Lower leg skin (tissue), 3 donors: ENCODE results near the gene CLEC4F.

Source experiments
- POLR2A ChIP-seq, 2 donors: fragments of 450-650 bp; IDR thresholded peaks; one replicate each; pipeline ENCODE4 v1.6.1; 2016 to 2017; ENCODE audit warnings: antibody characterized with exemption in 2 of 2, mild to moderate bottlenecking in 1 of 2, moderate library complexity in 1 of 2
- TF ChIP-seq, protein P1 (sequence below), 3 donors: fragments of 450-650 bp; IDR thresholded peaks; one replicate each; pipeline ENCODE4 v1.5.1; 2016; ENCODE audit warnings: antibody characterized with exemption in 3 of 3, mild to moderate bottlenecking in 3 of 3, moderate library complexity in 2 of 3

DNA sequence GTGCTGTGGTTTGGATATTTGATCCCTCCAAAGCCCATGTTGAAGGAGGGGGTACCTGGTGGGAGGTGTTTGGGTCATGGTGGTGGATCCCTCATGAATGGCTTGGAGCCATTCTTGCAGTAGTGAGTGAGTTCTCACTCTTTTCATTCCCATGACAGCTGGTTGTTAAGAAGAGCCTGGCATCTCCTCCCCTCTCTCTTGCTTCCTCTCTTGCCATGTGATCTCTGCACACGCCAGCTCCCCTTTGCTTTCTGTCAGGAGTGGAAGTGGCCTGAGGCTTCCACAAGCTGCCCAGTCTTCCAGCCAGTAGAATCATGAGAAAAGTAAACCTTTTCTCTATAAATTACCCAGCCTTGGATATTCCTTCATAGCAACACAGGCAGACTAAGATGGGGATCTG lies 61.0 kb downstream of the CLEC4F start:
- TF ChIP-seq POLR2A (IDR thresholded peaks at IDR 0.05), result no peak
- TF ChIP-seq, protein P1, sequence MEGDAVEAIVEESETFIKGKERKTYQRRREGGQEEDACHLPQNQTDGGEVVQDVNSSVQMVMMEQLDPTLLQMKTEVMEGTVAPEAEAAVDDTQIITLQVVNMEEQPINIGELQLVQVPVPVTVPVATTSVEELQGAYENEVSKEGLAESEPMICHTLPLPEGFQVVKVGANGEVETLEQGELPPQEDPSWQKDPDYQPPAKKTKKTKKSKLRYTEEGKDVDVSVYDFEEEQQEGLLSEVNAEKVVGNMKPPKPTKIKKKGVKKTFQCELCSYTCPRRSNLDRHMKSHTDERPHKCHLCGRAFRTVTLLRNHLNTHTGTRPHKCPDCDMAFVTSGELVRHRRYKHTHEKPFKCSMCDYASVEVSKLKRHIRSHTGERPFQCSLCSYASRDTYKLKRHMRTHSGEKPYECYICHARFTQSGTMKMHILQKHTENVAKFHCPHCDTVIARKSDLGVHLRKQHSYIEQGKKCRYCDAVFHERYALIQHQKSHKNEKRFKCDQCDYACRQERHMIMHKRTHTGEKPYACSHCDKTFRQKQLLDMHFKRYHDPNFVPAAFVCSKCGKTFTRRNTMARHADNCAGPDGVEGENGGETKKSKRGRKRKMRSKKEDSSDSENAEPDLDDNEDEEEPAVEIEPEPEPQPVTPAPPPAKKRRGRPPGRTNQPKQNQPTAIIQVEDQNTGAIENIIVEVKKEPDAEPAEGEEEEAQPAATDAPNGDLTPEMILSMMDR (IDR thresholded peaks at IDR 0.05), result no peak
